ENCODE data around the gene NFATC4. TPM values are rescaled to one million over a fixed set of nuclear protein-coding genes. Genes with fewer than 3 reads are reported as not detected.

Gene NFATC4
- 41.8 and 59.3 TPM in 2 replicates for total RNA-seq

GRCh38 chr14:24367514-24368211 is at the start of gene NFATC4:
Gene NFATC4 (plus strand): TSS chr14:24368184. CDS start chr14:24368341, 157 bp downstream.

GRCh38 chr14:24334431-24335291 is 33.3 kb upstream of the NFATC4 start, which contains the start of gene ADCY4:
Gene ADCY4 (minus strand): TSS chr14:24335071. CDS start chr14:24334652, 419 bp downstream.

GRCh38 chr14:24339284-24340151 is 28.5 kb upstream of the NFATC4 start, which contains the start of gene RIPK3:
Gene RIPK3 (minus strand): TSS chr14:24339991. CDS start chr14:24339826, 165 bp downstream.

GRCh38 chr14:24398653-24399446 is 30.9 kb downstream of the NFATC4 start, which contains the start of gene NYNRIN:
Gene NYNRIN (plus strand): TSS chr14:24399003. CDS start chr14:24399247, 244 bp downstream.

Small RNA genes lying within 50 kb of the gene (small RNA-seq; reads per million reads assigned to genes)
- not detected for gene RF00026

Other genes starting within 250 kb of the NFATC4 start
- 0.39 and 1.7 TPM in 2 replicates for gene FITM1, start 237.5 kb upstream of the NFATC4 start, total RNA-seq
- gene PSME1, start 232.0 kb upstream of the NFATC4 start, total RNA-seq: 22.4 and 72.6 TPM in 2 replicates
- gene EMC9, start 226.6 kb upstream of the NFATC4 start, total RNA-seq: 11.4 and 13.6 TPM in 2 replicates
- 32.6 and 48.4 TPM in 2 replicates for gene PSME2, start 221.6 kb upstream of the NFATC4 start, total RNA-seq
- 75.4 and 87.3 TPM in 2 replicates for gene RNF31, start 220.7 kb upstream of the NFATC4 start, total RNA-seq
- gene IRF9, start 206.9 kb upstream of the NFATC4 start, total RNA-seq: 42.4 and 46.6 TPM in 2 replicates
- 14.2 and 15.7 TPM in 2 replicates for gene REC8, start 196.1 kb upstream of the NFATC4 start, total RNA-seq
- 20.4 and 36.2 TPM in 2 replicates for gene IPO4, start 179.4 kb upstream of the NFATC4 start, total RNA-seq
- 73.8 and 74.5 TPM in 2 replicates for gene TM9SF1, start 172.7 kb upstream of the NFATC4 start, total RNA-seq
- gene TSSK4, start 162.5 kb upstream of the NFATC4 start, total RNA-seq: 0.54 TPM in 1 of 2 replicates, not detected in the other
- gene CHMP4A, start 154.7 kb upstream of the NFATC4 start, total RNA-seq: 20.5 and 22.0 TPM in 2 replicates
- 15.3 and 15.6 TPM in 2 replicates for gene MDP1, start 152.1 kb upstream of the NFATC4 start, total RNA-seq
- 99.8 and 112 TPM in 2 replicates for gene NEDD8, start 135.8 kb upstream of the NFATC4 start, total RNA-seq
- gene GMPR2, start 135.3 kb upstream of the NFATC4 start, total RNA-seq: 79.6 and 117 TPM in 2 replicates
- gene TINF2, start 125.6 kb upstream of the NFATC4 start, total RNA-seq: 57.4 and 70.3 TPM in 2 replicates
- 33.4 and 35.4 TPM in 2 replicates for gene TGM1, start 105.0 kb upstream of the NFATC4 start, total RNA-seq
- 51.1 and 51.4 TPM in 2 replicates for gene RABGGTA, start 96.6 kb upstream of the NFATC4 start, total RNA-seq
- 27.1 and 27.9 TPM in 2 replicates for gene DHRS1, start 68.4 kb upstream of the NFATC4 start, total RNA-seq
- 20.4 and 30.3 TPM in 2 replicates for gene NOP9, start 68.3 kb upstream of the NFATC4 start, total RNA-seq
- 9.0 and 11.0 TPM in 2 replicates for gene CIDEB, start 60.2 kb upstream of the NFATC4 start, total RNA-seq
- 6.3 and 6.8 TPM in 2 replicates for gene LTB4R2, start 58.0 kb upstream of the NFATC4 start, total RNA-seq
- 2.4 and 3.1 TPM in 2 replicates for gene LTB4R, start 56.7 kb upstream of the NFATC4 start, total RNA-seq
- 2.0 and 2.7 TPM in 2 replicates for gene ADCY4, start 33.1 kb upstream of the NFATC4 start, total RNA-seq
- gene RIPK3, start 28.2 kb upstream of the NFATC4 start, total RNA-seq: 7.5 and 13.0 TPM in 2 replicates
- gene NYNRIN, start 30.8 kb downstream of the NFATC4 start, total RNA-seq: 116 and 153 TPM in 2 replicates
- gene CBLN3, start 61.5 kb downstream of the NFATC4 start, total RNA-seq: 0.87 and 2.4 TPM in 2 replicates
- gene KHNYN, start 61.8 kb downstream of the NFATC4 start, total RNA-seq: 143 and 152 TPM in 2 replicates
- 14.1 and 23.2 TPM in 2 replicates for gene SDR39U1, start 74.6 kb downstream of the NFATC4 start, total RNA-seq
- not detected in 2 replicates for gene CMA1, start 140.1 kb downstream of the NFATC4 start, total RNA-seq
- gene CTSG, start 208.1 kb downstream of the NFATC4 start, total RNA-seq: not detected in 2 replicates
- not detected in 2 replicates for gene GZMH, start 241.5 kb downstream of the NFATC4 start, total RNA-seq